CD4-positive, alpha-beta memory T cell (primary cell): ENCODE measurements around the gene LTK. TPM values are rescaled to one million over a fixed set of nuclear protein-coding genes. Genes with fewer than 3 reads are reported as not detected.
A peak's percentile ranks its signal among the peaks of the same experiment; 100 is the strongest.

Experiments
- CTCF ChIA-PET: fragments of 350-600 bp; sonication (Branson Sonifier 250); formaldehyde crosslinking; loops from one replicate; lab custom pipeline; 2021; ENCODE audit warnings: inconsistent platforms; ENCODE audit not compliant: partially characterized antibody; lab: Charles Lee
- POLR2A ChIA-PET: fragments of 350-600 bp; sonication (Branson Sonifier 250); formaldehyde crosslinking; loops from one replicate; lab custom pipeline; 2021; ENCODE audit not compliant: partially characterized antibody; lab: Charles Lee
- DNase-seq, 5 donors: peaks; one replicate each; pipeline versions ENCODE4 v3.0.0 to v3.0.0-alpha.2; 2020 to 2022; ENCODE audit warnings: mixed read lengths in 1 of 5
- H3K27ac ChIP-seq: one replicate; pipeline ENCODE4 v1.7.0; 2013; ENCODE audit warnings: low read depth, low read length
- H3K27me3 ChIP-seq: 2 replicates; pipeline ENCODE4 v1.7.0; 2013; ENCODE audit warnings: mild to moderate bottlenecking, low read length, moderate library complexity; ENCODE audit not compliant: insufficient read depth
- H3K36me3 ChIP-seq: 2 replicates; pipeline ENCODE4 v1.7.0; 2013; ENCODE audit warnings: mild to moderate bottlenecking, low read length, moderate library complexity; ENCODE audit not compliant: insufficient read depth
- H3K4me1 ChIP-seq: 2 replicates; pipeline ENCODE4 v1.7.0; 2013; ENCODE audit warnings: mild to moderate bottlenecking, low read length, moderate library complexity; ENCODE audit not compliant: insufficient read depth
- H3K4me3 ChIP-seq, 2 donors: one replicate each; pipeline ENCODE4 v1.7.0; 2013; ENCODE audit warnings: low read length in 2 of 2, mild to moderate bottlenecking in 1 of 2
- H3K9me3 ChIP-seq, 2 donors: one replicate each; pipeline ENCODE4 v1.7.0; 2013; ENCODE audit warnings: low read length in 2 of 2, control low read depth in 1 of 2; ENCODE audit not compliant: control insufficient read depth in 1 of 2
- H3K27ac Mint-ChIP-seq, 7 donors: one replicate each; pipeline ENCODE4 v1.8.0; 2020 to 2021; ENCODE audit warnings: mixed read lengths in 7 of 7, mild to moderate bottlenecking in 6 of 7, inconsistent platforms in 3 of 7, moderate library complexity in 3 of 7
- H3K27me3 Mint-ChIP-seq, 2 donors: one replicate each; pipeline ENCODE4 v1.8.0; 2020 to 2021; ENCODE audit warnings: mixed read lengths in 2 of 2
- H3K36me3 Mint-ChIP-seq, 2 donors: one replicate each; pipeline ENCODE4 v1.8.0; 2020 to 2021; ENCODE audit warnings: mixed read lengths in 2 of 2, inconsistent platforms in 1 of 2, mild to moderate bottlenecking in 1 of 2
- H3K4me1 Mint-ChIP-seq, 4 donors: one replicate each; pipeline ENCODE4 v1.8.0; 2020 to 2021; ENCODE audit warnings: mixed read lengths in 4 of 4, mild to moderate bottlenecking in 1 of 4
- H3K4me3 Mint-ChIP-seq, 8 donors: one replicate each; pipeline ENCODE4 v1.8.0; 2020 to 2021; ENCODE audit warnings: mixed read lengths in 8 of 8, mild to moderate bottlenecking in 7 of 8, moderate library complexity in 6 of 8, inconsistent platforms in 3 of 8
- H3K9me3 Mint-ChIP-seq, 8 donors: one replicate each; pipeline ENCODE4 v1.8.0; 2020 to 2021; ENCODE audit warnings: mixed read lengths in 8 of 8, mild to moderate bottlenecking in 5 of 8, inconsistent platforms in 3 of 8, moderate library complexity in 1 of 8
- intact Hi-C: fragments of 100-400 bp; cut with micrococcal nuclease; formaldehyde crosslinking; loops from one replicate; pipeline ENCODE4 v1.15.1; 2023
- polyA plus RNA-seq, 2 donors: library from polyadenylated mRNA; unstranded; fragments of 300-500 nt; fragmentation: Illumina TruSeq; gene quantifications; one replicate each; pipeline ENCODE4 v1.2.3, GENCODE V29; 2021
- total RNA-seq, 2 experiments: library from RNA; stranded (reverse); gene quantifications; one replicate each; pipeline ENCODE4 v1.2.3, GENCODE V29; 2021

LTK gene
- total and polyA plus RNA-seq, 4 experiments from 2014 or later, result 1.9 to 5.1 (median 3.7) TPM

- DNase-seq, result no peak
- H3K36me3 ChIP-seq, result no peaks in the 10 kb centered on the region
- ChIA-PET CTCF (no interaction called here), POLR2A (interaction anchor here (1.0 kb wide), 1 partner anchor 101 kb away, joined by 4 read pairs; the partner anchor contains the start of gene MGA)
- Mint-ChIP-seq H3K9me3 (peaks cover 0 to 2% (median 0%) of the 10 kb centered on the region in 8 donors), H3K36me3 (peaks cover 0 to 6% of the 10 kb centered on the region in 2 donors), H3K4me1 (peaks cover 8 to 30% (median 23%) of the 10 kb centered on the region in 4 donors), H3K4me3 (peak overlapping the region; percentile 66 to 83 (median 80)), H3K27me3 (peaks cover 0 to 9% of the 10 kb centered on the region in 2 donors), H3K27ac (peak overlapping the region in 5 of 7 donors; percentile 19 to 80 (median 52))
- peaks cover 19% of the 10 kb centered on the region for H3K4me1 ChIP-seq
- H3K4me3 ChIP-seq, result peak overlapping the region in 1 of 2 donors; percentile 33
- peaks cover 4% of the 10 kb centered on the region for H3K27me3 ChIP-seq
- H3K27ac ChIP-seq, result no peak overlapping the region
- no peaks in the 10 kb centered on the region for H3K9me3 ChIP-seq
- intact Hi-C loops, result loop anchor here (5.0 to 10.0 kb wide), 4 partner anchors 43 to 268 kb away; partner anchors contain the start of gene JMJD7
Observed at GRCh38 chr15:41559239-41559782, 45.7 kb upstream of the LTK start.

GRCh38 chr15:41558400-41559238, 45.0 kb upstream of the LTK start, which contains the start of gene TYRO3:
TSS of gene TYRO3 (plus strand) at chr15:41559212. CDS start at chr15:41559258, 46 bp downstream.
- peaks cover 4% of the 10 kb centered on the region for H3K27me3 ChIP-seq
- peak within 1 kb of the TSS; percentile 19 to 33 for H3K4me3 ChIP-seq
- peaks cover 0 to 2% (median 0%) of the 10 kb centered on the region in 8 donors for H3K9me3 Mint-ChIP-seq
- POLR2A ChIA-PET, result interaction anchor here (0.9 to 2.5 kb wide), 13 partner anchors 15 to 378 kb away, joined by 3 to 13 read pairs (median 4); partner anchors contain the start of genes MAPKBP1, MGA and RPAP1
- H3K4me1 ChIP-seq, result peaks cover 19% of the 10 kb centered on the region
- no peaks in the 10 kb centered on the region for H3K36me3 ChIP-seq
- H3K4me1 Mint-ChIP-seq, result peaks cover 8 to 30% (median 24%) of the 10 kb centered on the region in 4 donors
- intact Hi-C loops, result loop anchor here (5.0 to 10.0 kb wide), 4 partner anchors 44 to 269 kb away; partner anchors contain the start of gene JMJD7
- no peaks in the 10 kb centered on the region for H3K9me3 ChIP-seq
- H3K27me3 Mint-ChIP-seq, result peaks cover 0 to 9% of the 10 kb centered on the region in 2 donors
- peak within 1 kb of the TSS; percentile 82 to 98 (median 89) for H3K4me3 Mint-ChIP-seq
- CTCF ChIA-PET, result interaction anchor here (0.6 to 2.8 kb wide), 30 partner anchors 8 to 524 kb away, joined by 3 to 32 read pairs (median 4); partner anchors contain the start of genes MAPKBP1, MGA and RPAP1
- peak within 1 kb of the TSS; percentile 90 to 98 (median 93) for H3K27ac Mint-ChIP-seq
- peak; percentile 53 to 78 (median 63) for DNase-seq
- peaks cover 0 to 6% of the 10 kb centered on the region in 2 donors for H3K36me3 Mint-ChIP-seq
- H3K27ac ChIP-seq, result peak within 1 kb of the TSS; percentile 17

GRCh38 chr15:41557673-41558399, 44.2 kb upstream of the LTK start:
- intact Hi-C loops, result loop anchor here (1.0 to 10.0 kb wide), 10 partner anchors 14 to 501 kb away; partner anchors contain the start of genes JMJD7, MAPKBP1, MGA and RPAP1
- POLR2A ChIA-PET, result interaction anchor here (0.7 to 2.5 kb wide), 15 partner anchors 13 to 379 kb away, joined by 3 to 13 read pairs (median 4); partner anchors contain the start of genes MAPKBP1, MGA and RPAP1

GRCh38 chr15:41556677-41557076, 43.0 kb upstream of the LTK start:
- no peak overlapping the region for H3K27ac ChIP-seq
- Mint-ChIP-seq H3K9me3 (peaks cover 0 to 4% (median 0%) of the 10 kb centered on the region in 8 donors), H3K4me1 (peaks cover 8 to 30% (median 24%) of the 10 kb centered on the region in 4 donors), H3K4me3 (no peak overlapping the region), H3K27me3 (peaks cover 0 to 9% of the 10 kb centered on the region in 2 donors), H3K27ac (peak overlapping the region in 1 of 7 donors; percentile 35), H3K36me3 (peaks cover 0 to 6% of the 10 kb centered on the region in 2 donors)
- intact Hi-C loops, result loop anchor here (1.0 to 10.0 kb wide), 10 partner anchors 12 to 502 kb away; partner anchors contain the start of genes JMJD7, MAPKBP1, MGA and RPAP1
- no peaks in the 10 kb centered on the region for H3K36me3 ChIP-seq
- POLR2A ChIA-PET, result interaction anchor here (2.5 kb wide), 1 partner anchor 13 kb away, joined by 13 read pairs; the partner anchor contains the start of gene RPAP1
- peaks cover 4% of the 10 kb centered on the region for H3K27me3 ChIP-seq
- no peak for DNase-seq
- H3K4me3 ChIP-seq, result no peak overlapping the region
- CTCF ChIA-PET, result interaction anchor here (1.1 to 2.8 kb wide), 5 partner anchors 11 to 139 kb away, joined by 3 to 32 read pairs (median 4); partner anchors contain the start of gene RPAP1
- H3K4me1 ChIP-seq, result peaks cover 19% of the 10 kb centered on the region
- no peaks in the 10 kb centered on the region for H3K9me3 ChIP-seq

More at GRCh38 chr15:41557673-41558399, 44.2 kb upstream of the LTK start:
- Mint-ChIP-seq H3K27me3 (peaks cover 0 to 9% of the 10 kb centered on the region in 2 donors), H3K27ac (peak overlapping the region; percentile 90 to 98 (median 93)), H3K4me3 (peak overlapping the region; percentile 82 to 98 (median 89)), H3K36me3 (peaks cover 0 to 6% of the 10 kb centered on the region in 2 donors), H3K4me1 (peaks cover 8 to 30% (median 24%) of the 10 kb centered on the region in 4 donors), H3K9me3 (peaks cover 0 to 4% (median 0%) of the 10 kb centered on the region in 8 donors)
- CTCF ChIA-PET, result interaction anchor here (0.6 to 2.8 kb wide), 32 partner anchors 9 to 524 kb away, joined by 3 to 32 read pairs (median 4); partner anchors contain the start of genes MAPKBP1, MGA and RPAP1
- Histone ChIP-seq H3K27ac (peak overlapping the region; percentile 17), H3K4me3 (peak overlapping the region in 1 of 2 donors; percentile 32), H3K4me1 (peaks cover 19% of the 10 kb centered on the region), H3K36me3 (no peaks in the 10 kb centered on the region), H3K27me3 (peaks cover 4% of the 10 kb centered on the region), H3K9me3 (no peaks in the 10 kb centered on the region)
- DNase-seq, result peak; percentile 80 to 87 (median 84)

GRCh38 chr15:41554915-41555314, 41.3 kb upstream of the LTK start:
- H3K27me3 ChIP-seq, result peaks cover under 1% of the 10 kb centered on the region
- H3K4me3 ChIP-seq, result no peak overlapping the region
- DNase-seq, result no peak
- H3K9me3 ChIP-seq, result no peaks in the 10 kb centered on the region
- ChIA-PET POLR2A (interaction anchor here (1.6 kb wide), 1 partner anchor 11 kb away, joined by 4 read pairs; the partner anchor contains the start of gene RPAP1), CTCF (no interaction called here)
- H3K4me3 Mint-ChIP-seq, result peak overlapping the region in 2 of 8 donors; percentile 1 to 43
- intact Hi-C loops, result loop anchor here (5.0 to 10.0 kb wide), 4 partner anchors 47 to 272 kb away; partner anchors contain the start of gene JMJD7
- peaks cover 0 to 4% (median 0%) of the 10 kb centered on the region in 8 donors for H3K9me3 Mint-ChIP-seq
- H3K27ac ChIP-seq, result no peak overlapping the region
- peaks cover 0 to 6% of the 10 kb centered on the region in 2 donors for H3K27me3 Mint-ChIP-seq
- peak overlapping the region in 1 of 7 donors; percentile 3 for H3K27ac Mint-ChIP-seq
- H3K4me1 ChIP-seq, result peaks cover 17% of the 10 kb centered on the region
- peaks cover 8 to 27% (median 22%) of the 10 kb centered on the region in 4 donors for H3K4me1 Mint-ChIP-seq
- no peaks in the 10 kb centered on the region for H3K36me3 ChIP-seq
- H3K36me3 Mint-ChIP-seq, result peaks cover 0 to 6% of the 10 kb centered on the region in 2 donors

GRCh38 chr15:41554343-41554742, 40.7 kb upstream of the LTK start:
- Histone ChIP-seq H3K9me3 (no peaks in the 10 kb centered on the region), H3K36me3 (no peaks in the 10 kb centered on the region), H3K27me3 (no peaks in the 10 kb centered on the region), H3K4me1 (peaks cover 12% of the 10 kb centered on the region), H3K4me3 (no peak overlapping the region), H3K27ac (no peak overlapping the region)
- peaks cover 8 to 22% (median 19%) of the 10 kb centered on the region in 4 donors for H3K4me1 Mint-ChIP-seq
- H3K36me3 Mint-ChIP-seq, result peaks cover 0 to 6% of the 10 kb centered on the region in 2 donors
- intact Hi-C loops, result loop anchor here (10.0 kb wide), 1 partner anchor 140 kb away; no protein-coding TSS in a partner anchor
- H3K27ac Mint-ChIP-seq, result no peak overlapping the region
- peaks cover 0 to 6% of the 10 kb centered on the region in 2 donors for H3K27me3 Mint-ChIP-seq
- DNase-seq, result no peak
- ChIA-PET CTCF (no interaction called here), POLR2A (interaction anchor here (1.6 kb wide), 1 partner anchor 11 kb away, joined by 4 read pairs; the partner anchor contains the start of gene RPAP1)
- no peak overlapping the region for H3K4me3 Mint-ChIP-seq
- H3K9me3 Mint-ChIP-seq, result peaks cover 0 to 4% (median 0%) of the 10 kb centered on the region in 8 donors
